Stimulated activated CD4-positive, alpha-beta T cell treated with anti-CD3 and anti-CD28 coated beads, Interleukin-2, amount 100 ng/mL, for 4 hours (primary cell): ENCODE data around the gene CROCC2.
"Not testable (repeated sequence)": the region's sequence is repeated elsewhere in the genome, so short reads cannot be mapped to it uniquely, and the experiment has no call there.

ENCODE experiments used
- DNase-seq: peaks from one replicate; pipeline ENCODE4 v3.0.0-alpha.2; 2020; ENCODE audit warnings: low read depth

CROCC2 gene

GRCh38 chr2:240966906-240967680 is 61.0 kb downstream of the CROCC2 start:
- DNase-seq: no peak

- DNase-seq: no peak
Observed at GRCh38 chr2:240967681-240968621, 61.8 kb downstream of the CROCC2 start.

GRCh38 chr2:240968731-240969624 is 62.8 kb downstream of the CROCC2 start:
- no peak for DNase-seq

- DNase-seq: no peak
Observed at GRCh38 chr2:240970104-240970503, 64.0 kb downstream of the CROCC2 start.

- DNase-seq: no peak
Observed at GRCh38 chr2:240970816-240971215, 64.7 kb downstream of the CROCC2 start.

- no peak for DNase-seq
Observed at GRCh38 chr2:240972201-240972600, 66.1 kb downstream of the CROCC2 start.

- no peak for DNase-seq
Observed at GRCh38 chr2:240972636-240973521, 66.7 kb downstream of the CROCC2 start.

GRCh38 chr2:240974771-240975572 is 68.8 kb downstream of the CROCC2 start:
- DNase-seq: no peak

GRCh38 chr2:240975903-240976302 is 69.8 kb downstream of the CROCC2 start:
- DNase-seq: not testable (repeated sequence)

GRCh38 chr2:240981280-240981679 is 75.1 kb downstream of the CROCC2 start:
- no peak for DNase-seq

GRCh38 chr2:240981871-240982800 is 76.0 kb downstream of the CROCC2 start:
- DNase-seq: no peak

GRCh38 chr2:240982821-240983281 is 76.7 kb downstream of the CROCC2 start:
- DNase-seq: no peak

GRCh38 chr2:240983361-240983995 is 77.3 kb downstream of the CROCC2 start:
- no peak for DNase-seq

- no peak for DNase-seq
Observed at GRCh38 chr2:240983996-240984498, 77.9 kb downstream of the CROCC2 start.

- DNase-seq: no peak
Observed at GRCh38 chr2:240985881-240986786, 80.0 kb downstream of the CROCC2 start.

GRCh38 chr2:240986787-240987411 is 80.8 kb downstream of the CROCC2 start:
- DNase-seq: no peak

- no peak for DNase-seq
Observed at GRCh38 chr2:240987588-240987987, 81.5 kb downstream of the CROCC2 start.
